HCT116 (cell line): ENCODE data around the gene CD28. TPM values are rescaled to one million over a fixed set of nuclear protein-coding genes. Genes with fewer than 3 reads are reported as not detected.

Experiments used
- ATAC-seq: fragments of 200-7000 bp; cut with Tn5 transposase; 2 replicates; pipeline ENCODE4 v1.9.1; 2020; ENCODE audit warnings: mild to moderate bottlenecking, moderate library complexity
- BruUV-seq: library from RNA; stranded (reverse); fragments of 400-500 nt; replicated peaks from 2 replicates; lab custom pipeline; 2021; lab: Mats Ljungman, UMichigan
- CTCF ChIA-PET: fragments of 300-600 bp; sonication (Branson Sonifier 250); formaldehyde crosslinking; loops from one replicate; lab custom pipeline; 2021; ENCODE audit warnings: antibody characterized with exemption; lab: Charles Lee
- POLR2A ChIA-PET: fragments of 300-600, 350-600 bp; sonication (Branson Sonifier 250); formaldehyde crosslinking; loops from one replicate; lab custom pipeline; 2021; ENCODE audit warnings: antibody characterized with exemption; lab: Charles Lee
- RAD21 ChIA-PET, 2 experiments: fragments of 300-600 bp; sonication (Branson Sonifier 250); formaldehyde crosslinking; loops; one replicate each; lab custom pipeline; 2023; ENCODE audit warnings: low total read pairs in 2 of 2; ENCODE audit not compliant: uncharacterized antibody in 2 of 2, unreplicated experiment in 2 of 2, low non-redundant PET in 1 of 2; lab: Charles Lee
- DNase-seq: peaks from one replicate; pipeline ENCODE4 v3.0.0-alpha.2; 2010; ENCODE audit warnings: low read depth, low spot score
- H2AFZ ChIP-seq: fragments of 200-600 bp; shearing (Covaris generic), sonication (generic); 2 replicates; pipeline ENCODE4 v1.6.1; 2017; ENCODE audit warnings: low read depth, mixed run types, mixed read lengths, antibody characterized with exemption, low read length; ENCODE audit not compliant: poor library complexity, severe bottlenecking
- H3K27ac ChIP-seq: 2 replicates; pipeline ENCODE4 v1.5.1; 2012; ENCODE audit warnings: low read depth, low read length
- H3K27me3 ChIP-seq: fragments of 200-600 bp; sonication (generic); 2 replicates; pipeline ENCODE4 v1.6.1; 2016; ENCODE audit warnings: mixed run types, low read length, mixed read lengths; ENCODE audit not compliant: insufficient read depth
- H3K36me3 ChIP-seq, 2 experiments: fragments of 200-500 bp in 1 of 2; fragments of 200-600 bp in 1 of 2; sonication (Bioruptor generic) in 1 of 2; sonication (generic) in 1 of 2; 2 replicates each; pipeline versions ENCODE4 v1.5.1 to v1.6.1; 2014 to 2016; ENCODE audit warnings: low read length in 2 of 2, inconsistent platforms in 1 of 2, mixed read lengths in 1 of 2, mixed run types in 1 of 2; ENCODE audit not compliant: insufficient read depth in 2 of 2, control insufficient read depth in 1 of 2
- H3K4me1 ChIP-seq, 2 experiments: fragments of 200-600 bp in 1 of 2; sonication (generic) in 1 of 2; 2 replicates each; pipeline versions ENCODE4 v1.5.1 to v1.6.1; 2012 to 2017; ENCODE audit warnings: low read length in 2 of 2, inconsistent platforms in 1 of 2, mild to moderate bottlenecking in 1 of 2, mixed read lengths in 1 of 2, mixed run types in 1 of 2, moderate library complexity in 1 of 2; ENCODE audit not compliant: insufficient read depth in 2 of 2, control insufficient read depth in 1 of 2
- H3K4me2 ChIP-seq: fragments of 200-600 bp; sonication (generic); 2 replicates; pipeline ENCODE4 v1.6.1; 2017; ENCODE audit warnings: mixed run types, low read length, mixed read lengths
- H3K4me3 ChIP-seq, 2 experiments: fragments of 200-600 bp in 1 of 2; sonication (generic) in 1 of 2; replicated peaks in 1 of 2; 2 replicates each; pipeline ENCODE4 v1.5.1; 2011 to 2016; ENCODE audit warnings: low read length in 2 of 2, control low read depth in 1 of 2, low read depth in 1 of 2, mild to moderate bottlenecking in 1 of 2, mixed read lengths in 1 of 2, mixed run types in 1 of 2
- H3K79me2 ChIP-seq: fragments of 200-600 bp; sonication (generic); 2 replicates; pipeline ENCODE4 v1.6.1; 2017; ENCODE audit warnings: mild to moderate bottlenecking, mixed run types, low read length, moderate library complexity, mixed read lengths; ENCODE audit not compliant: insufficient read depth
- H3K9ac ChIP-seq: fragments of 200-600 bp; sonication (generic); 2 replicates; pipeline ENCODE4 v1.6.1; 2016; ENCODE audit warnings: low read length, mixed read lengths
- H3K9me2 ChIP-seq: fragments of 200-600 bp; sonication (generic), shearing (Covaris generic); 2 replicates; pipeline ENCODE4 v1.6.1; 2017; ENCODE audit warnings: mixed run types, mild to moderate bottlenecking, moderate library complexity; ENCODE audit not compliant: insufficient read depth
- H3K9me3 ChIP-seq, 2 experiments: fragments of 200-500 bp in 1 of 2; fragments of 200-600 bp in 1 of 2; sonication (Bioruptor generic) in 1 of 2; sonication (generic) in 1 of 2; 2 replicates each; pipeline ENCODE4 v1.6.1; 2014 to 2017; ENCODE audit warnings: low read length in 2 of 2, mixed read lengths in 2 of 2, inconsistent platforms in 1 of 2, low read depth in 1 of 2, mild to moderate bottlenecking in 1 of 2, mixed run types in 1 of 2, moderate library complexity in 1 of 2; ENCODE audit not compliant: control insufficient read depth in 1 of 2, insufficient read depth in 1 of 2
- H4K20me1 ChIP-seq: fragments of 200-600 bp; sonication (generic), shearing (Covaris generic); 2 replicates; pipeline ENCODE4 v1.6.1; 2017; ENCODE audit warnings: mixed run types, mild to moderate bottlenecking, moderate library complexity; ENCODE audit not compliant: insufficient read depth
- ATF3 ChIP-seq: IDR thresholded peaks from 2 replicates; pipeline ENCODE4 v1.6.1; 2012
- CEBPB ChIP-seq: IDR thresholded peaks from 2 replicates; pipeline ENCODE4 v1.6.1; 2012; ENCODE audit warnings: low read depth
- CTCF ChIP-seq, 3 experiments: fragments of 200-600 bp in 1 of 3; sonication (generic) in 1 of 3; IDR thresholded peaks in 2 of 3; conservative IDR thresholded peaks in 1 of 3; 2 replicates each; pipeline ENCODE4 v1.5.1; 2012 to 2017; ENCODE audit warnings: low read depth in 2 of 3, low read length in 2 of 3, antibody characterized with exemption in 1 of 3, borderline replicate concordance in 1 of 3, control low read depth in 1 of 3, mild to moderate bottlenecking in 1 of 3, mixed read lengths in 1 of 3, mixed run types in 1 of 3, moderate library complexity in 1 of 3; ENCODE audit not compliant: insufficient read depth in 1 of 3
- FOSL1 ChIP-seq: IDR thresholded peaks from 2 replicates; pipeline ENCODE4 v1.6.1; 2012; ENCODE audit warnings: low read depth
- JUND ChIP-seq: IDR thresholded peaks from 2 replicates; pipeline ENCODE4 v1.6.1; 2012
- MAX ChIP-seq: IDR thresholded peaks from 2 replicates; pipeline ENCODE4 v1.6.1; 2012
- POLR2A ChIP-seq: IDR thresholded peaks from 2 replicates; pipeline ENCODE4 v1.7.0; 2011; ENCODE audit warnings: borderline replicate concordance; ENCODE audit not compliant: insufficient read depth, insufficient read length; ENCODE audit errors: extremely low read depth
- POLR2AphosphoS5 ChIP-seq: IDR thresholded peaks from 2 replicates; pipeline ENCODE4 v1.6.1; 2011; ENCODE audit warnings: mild to moderate bottlenecking, low read depth, low read length, moderate library complexity
- RAD21 ChIP-seq: IDR thresholded peaks from 2 replicates; pipeline ENCODE4 v1.6.1; 2012; ENCODE audit warnings: low read depth, mild to moderate bottlenecking
- REST ChIP-seq: IDR thresholded peaks from 2 replicates; pipeline ENCODE4 v1.6.1; 2012; ENCODE audit warnings: low read depth
- SIN3A ChIP-seq: IDR thresholded peaks from 2 replicates; pipeline ENCODE4 v1.6.1; 2012; ENCODE audit warnings: low read depth
- SP1 ChIP-seq: IDR thresholded peaks from 2 replicates; pipeline ENCODE4 v1.6.1; 2012; ENCODE audit warnings: low read depth
- SRF ChIP-seq: IDR thresholded peaks from 2 replicates; pipeline ENCODE4 v1.6.1; 2012; ENCODE audit warnings: low read depth
- TCF7L2 ChIP-seq: IDR thresholded peaks from 2 replicates; pipeline ENCODE4 v1.7.0; 2011; ENCODE audit warnings: borderline replicate concordance, inconsistent platforms; ENCODE audit not compliant: insufficient read depth, insufficient read length; ENCODE audit errors: extremely low read depth
- YY1 ChIP-seq: IDR thresholded peaks from 2 replicates; pipeline ENCODE4 v1.6.1; 2011; ENCODE audit warnings: low read length, low read depth, moderate library complexity, mild to moderate bottlenecking; ENCODE audit not compliant: insufficient replicate concordance; ENCODE audit errors: extremely low read depth
- ZFX ChIP-seq: fragments of 450-650 bp; IDR thresholded peaks from 2 replicates; pipeline ENCODE4 v1.6.1; 2017
- ZNF274 ChIP-seq: fragments of 200-500 bp; sonication (Bioruptor generic); IDR thresholded peaks from 2 replicates; pipeline ENCODE4 v1.6.1; 2014; ENCODE audit warnings: mild to moderate bottlenecking, low read depth, low read length, inconsistent platforms
- intact Hi-C: fragments of 100-400 bp; cut with micrococcal nuclease; formaldehyde crosslinking; loops from 2 replicates; pipeline ENCODE4 v1.10.0; 2022
- total RNA-seq: library from RNA; stranded (reverse); gene quantifications from one replicate; pipeline ENCODE4 v1.2.1, GENCODE V29; 2021; ENCODE audit not compliant: unreplicated experiment

The CD28 gene
- total RNA-seq, 1 experiment from 2014 or later = 0.37 TPM

- intact Hi-C loops = no loop called here
- no peak for TF ChIP-seq MAX
- no peak for TF ChIP-seq TCF7L2
- TF ChIP-seq ATF3 = no peak
- TF ChIP-seq POLR2A = no peak
- TF ChIP-seq CTCF (IDR thresholded peaks at IDR 0.05 in 2 of 3, conservative IDR thresholded peaks at IDR 0.05 in 1 of 3; ENCODE audit: borderline replicate concordance in 1 of 3, insufficient read depth in 1 of 3, low read depth in 2 of 3, low read length in 2 of 3) = no peak
- TF ChIP-seq POLR2AphosphoS5 = no peak
- no peak for TF ChIP-seq FOSL1
- no peak for TF ChIP-seq SIN3A
- no peak for TF ChIP-seq JUND
- no peak for TF ChIP-seq ZFX
- TF ChIP-seq REST = no peak
- no peak for TF ChIP-seq SP1
- no peak for TF ChIP-seq YY1
- no peak for TF ChIP-seq SRF
- no peak for TF ChIP-seq ZNF274
- no peak for TF ChIP-seq RAD21
- no peak for TF ChIP-seq CEBPB
- DNase-seq (no peak), ATAC-seq (no peak)
- CTCF ChIA-PET = no interaction called here
- H4K20me1 ChIP-seq = no peaks in the 10 kb centered on the region
- H3K4me3 ChIP-seq = no peak overlapping the region
- no TSS peak for BruUV-seq
- no peaks in the 10 kb centered on the region for H3K4me1 ChIP-seq
- no peak overlapping the region for H3K9ac ChIP-seq
- POLR2A ChIA-PET = no interaction called here
- RAD21 ChIA-PET = no interaction called here
- no peak overlapping the region for H2AFZ ChIP-seq
- H3K9me2 ChIP-seq = no peaks in the 10 kb centered on the region
- H3K9me3 ChIP-seq = no peaks in the 10 kb centered on the region
- H3K27ac ChIP-seq = no peak overlapping the region
- no peaks in the 10 kb centered on the region for H3K27me3 ChIP-seq
- no peak overlapping the region for H3K4me2 ChIP-seq
- H3K79me2 ChIP-seq = no peaks in the 10 kb centered on the region
- no peaks in the 10 kb centered on the region for H3K36me3 ChIP-seq
Measured at GRCh38 chr2:203733684-203734083, 27.2 kb downstream of the CD28 start.
